Measurements from ENCODE around the gene FBXL7. TPM values are rescaled to one million over a fixed set of nuclear protein-coding genes. Genes with fewer than 3 reads are reported as not detected.

FBXL7 gene
- polyA plus RNA-seq, 1 donor (not counting 4 experiments of a cell fraction or from before 2014, with no cell fraction given) = 0.22 TPM

GRCh38 chr5:15850939-15851341 is 351.0 kb downstream of the FBXL7 start:
- no peaks in the 10 kb centered on the region for H3K9me3 ChIP-seq (ENCODE audit: control insufficient read depth, low read depth, low read length)
- no peak for FAIRE-seq
- H3K4me2 ChIP-seq (ENCODE audit: control insufficient read depth, extremely low read depth, insufficient read depth, low read depth, low read length) = no peak overlapping the region
- H3K9ac ChIP-seq (ENCODE audit: control insufficient read depth, extremely low read depth, insufficient read depth, low read length) = no peak overlapping the region
- dilution Hi-C loops (cut with MboI; ENCODE audit: extremely low pct_ligation_motif_present, low sequenced_read_pairs) = no loop called here
- H3K36me3 ChIP-seq (ENCODE audit: control insufficient read depth in 2 of 2, extremely low read depth in 1 of 2, insufficient read depth in 2 of 2, low read length in 2 of 2) = no peaks in the 10 kb centered on the region
- no peaks in the 10 kb centered on the region for H3K79me2 ChIP-seq (ENCODE audit: control insufficient read depth, insufficient read depth, low read length)
- DNase-seq (ENCODE audit: low read depth, low spot score) = no peak
- H3K9me1 ChIP-seq (ENCODE audit: control insufficient read depth, extremely low read depth, insufficient read depth, low read length) = no peaks in the 10 kb centered on the region
- no peak overlapping the region for H2AFZ ChIP-seq (ENCODE audit: control insufficient read depth, low read length)
- no peak overlapping the region for H3K27ac ChIP-seq (ENCODE audit: control insufficient read depth, insufficient read depth, low read length)
- H3K4me1 ChIP-seq (ENCODE audit: control insufficient read depth, extremely low read depth, insufficient read depth, low read length) = no peaks in the 10 kb centered on the region
- H3K27me3 ChIP-seq (ENCODE audit: control insufficient read depth, extremely low read depth, insufficient read depth, low read length) = no peaks in the 10 kb centered on the region
- no peak overlapping the region for H3K4me3 ChIP-seq (ENCODE audit: control insufficient read depth in 2 of 3, extremely low read depth in 1 of 3, insufficient read depth in 2 of 3, low read depth in 1 of 3, low read length in 3 of 3)
- no peaks in the 10 kb centered on the region for H4K20me1 ChIP-seq (ENCODE audit: control insufficient read depth, extremely low read depth, insufficient read depth, low read length)
- TF ChIP-seq EZH2 (IDR thresholded peaks at IDR 0.05; ENCODE audit: low read length) = no peak
- no peak for TF ChIP-seq CTCF (optimal IDR thresholded peaks at IDR 0.05 in 1 of 3, IDR thresholded peaks at IDR 0.05 in 1 of 3, conservative IDR thresholded peaks at IDR 0.05 in 1 of 3; ENCODE audit: extremely low read depth in 1 of 3, insufficient read depth in 2 of 3, low read length in 3 of 3)

- Histone ChIP-seq H3K4me1 (ENCODE audit: control insufficient read depth, extremely low read depth, insufficient read depth, low read length) (no peaks in the 10 kb centered on the region), H3K27ac (ENCODE audit: control insufficient read depth, insufficient read depth, low read length) (no peak overlapping the region), H3K27me3 (ENCODE audit: control insufficient read depth, extremely low read depth, insufficient read depth, low read length) (no peaks in the 10 kb centered on the region), H3K36me3 (ENCODE audit: control insufficient read depth in 2 of 2, extremely low read depth in 1 of 2, insufficient read depth in 2 of 2, low read length in 2 of 2) (no peaks in the 10 kb centered on the region), H3K9ac (ENCODE audit: control insufficient read depth, extremely low read depth, insufficient read depth, low read length) (no peak overlapping the region), H3K9me1 (ENCODE audit: control insufficient read depth, extremely low read depth, insufficient read depth, low read length) (no peaks in the 10 kb centered on the region), H2AFZ (ENCODE audit: control insufficient read depth, low read length) (no peak overlapping the region), H3K79me2 (ENCODE audit: control insufficient read depth, insufficient read depth, low read length) (no peaks in the 10 kb centered on the region), H3K4me3 (ENCODE audit: control insufficient read depth in 2 of 3, extremely low read depth in 1 of 3, insufficient read depth in 2 of 3, low read depth in 1 of 3, low read length in 3 of 3) (no peak overlapping the region), H3K9me3 (ENCODE audit: control insufficient read depth, low read depth, low read length) (no peaks in the 10 kb centered on the region), H4K20me1 (ENCODE audit: control insufficient read depth, extremely low read depth, insufficient read depth, low read length) (no peaks in the 10 kb centered on the region), H3K4me2 (ENCODE audit: control insufficient read depth, extremely low read depth, insufficient read depth, low read depth, low read length) (no peak overlapping the region)
- DNase-seq (ENCODE audit: low read depth, low spot score) (no peak), FAIRE-seq (no peak)
- dilution Hi-C loops (cut with MboI; ENCODE audit: extremely low pct_ligation_motif_present, low sequenced_read_pairs) = no loop called here
- TF ChIP-seq CTCF (optimal IDR thresholded peaks at IDR 0.05 in 1 of 3, IDR thresholded peaks at IDR 0.05 in 1 of 3, conservative IDR thresholded peaks at IDR 0.05 in 1 of 3; ENCODE audit: extremely low read depth in 1 of 3, insufficient read depth in 2 of 3, low read length in 3 of 3) (no peak), EZH2 (IDR thresholded peaks at IDR 0.05; ENCODE audit: low read length) (no peak)
These were observed 352.2 kb downstream of the FBXL7 start for GRCh38 chr5:15852217-15852616.
